PC-3 (cell line): ENCODE measurements around the gene STAG1. TPM values are rescaled to one million over a fixed set of nuclear protein-coding genes. Genes with fewer than 3 reads are reported as not detected.
"Not testable (repeated sequence)": the region's sequence is repeated elsewhere in the genome, so short reads cannot be mapped to it uniquely, and the experiment has no call there.

Experiments
- ATAC-seq: fragments of 200-7000 bp; cut with Tn5 transposase; 2 replicates; pipeline ENCODE4 v1.9.1; 2020; ENCODE audit warnings: mild to moderate bottlenecking, moderate library complexity
- BruUV-seq: library from RNA; stranded (reverse); fragments of 400-500 nt; replicated peaks from 2 replicates; lab custom pipeline; 2021; lab: Mats Ljungman, UMichigan
- CTCF ChIA-PET: fragments of 300-600 bp; sonication (Branson Sonifier 250); formaldehyde crosslinking; loops from one replicate; lab custom pipeline; 2022; ENCODE audit warnings: antibody characterized with exemption; lab: Charles Lee
- POLR2A ChIA-PET: fragments of 300-600 bp; sonication (Branson Sonifier 250); formaldehyde crosslinking; loops from one replicate; lab custom pipeline; 2022; ENCODE audit warnings: antibody characterized with exemption; ENCODE audit not compliant: unreplicated experiment; lab: Charles Lee
- DNase-seq: peaks from one replicate; pipeline ENCODE4 v3.0.0-alpha.2; 2015
- H2AFZ ChIP-seq: fragments of 300-600 bp; sonication (generic); 2 replicates; pipeline ENCODE4 v1.6.0; 2016; ENCODE audit warnings: antibody characterized with exemption, low read length
- H3F3A ChIP-seq: fragments of 300-600 bp; sonication (generic); one replicate; pipeline ENCODE4 v1.6.0; 2017; ENCODE audit warnings: antibody characterized with exemption, low read length, control low read depth, mild to moderate bottlenecking; ENCODE audit not compliant: unreplicated experiment
- H3K27ac ChIP-seq: fragments of 300-600 bp; sonication (generic); 2 replicates; pipeline ENCODE4 v1.5.1; 2016; ENCODE audit warnings: mild to moderate bottlenecking, low read length
- H3K27me3 ChIP-seq: fragments of 300-600 bp; sonication (generic); 2 replicates; pipeline ENCODE4 v1.6.1; 2016; ENCODE audit warnings: low read length, mixed read lengths
- H3K36me3 ChIP-seq: fragments of 300-600 bp; sonication (generic); 2 replicates; pipeline ENCODE4 v1.6.1; 2016; ENCODE audit warnings: low read depth, mixed run types, low read length, mixed read lengths
- H3K4me1 ChIP-seq: fragments of 300-600 bp; sonication (generic); 2 replicates; pipeline ENCODE4 v1.5.1; 2016; ENCODE audit warnings: low read length; ENCODE audit not compliant: insufficient read depth
- H3K4me2 ChIP-seq: fragments of 300-600 bp; sonication (generic); 2 replicates; pipeline ENCODE4 v1.6.0; 2016; ENCODE audit warnings: low read length
- H3K4me3 ChIP-seq: fragments of 300-600 bp; sonication (generic); 2 replicates; pipeline ENCODE4 v1.5.1; 2016; ENCODE audit warnings: mild to moderate bottlenecking, low read length, mixed read lengths
- H3K79me2 ChIP-seq: fragments of 300-600 bp; sonication (generic); 2 replicates; pipeline ENCODE4 v1.6.1; 2017; ENCODE audit warnings: low read length, mixed read lengths
- H3K9ac ChIP-seq: fragments of 300-600 bp; sonication (generic); 2 replicates; pipeline ENCODE4 v1.6.0; 2016; ENCODE audit warnings: mild to moderate bottlenecking, low read length
- H3K9me2 ChIP-seq: fragments of 300-600 bp; sonication (generic); replicated peaks from 2 replicates; pipeline ENCODE4 v1.6.1; 2016; ENCODE audit warnings: mixed run types, low read length, mixed read lengths
- H3K9me3 ChIP-seq: fragments of 300-600 bp; sonication (generic); 2 replicates; pipeline ENCODE4 v1.6.1; 2016; ENCODE audit warnings: low read length, mixed read lengths
- H4K20me1 ChIP-seq: fragments of 300-600 bp; sonication (generic); 2 replicates; pipeline ENCODE4 v1.6.1; 2016; ENCODE audit warnings: low read length, mixed read lengths
- CTCF ChIP-seq: fragments of 300-600 bp; sonication (generic); conservative IDR thresholded peaks from 2 replicates; pipeline ENCODE4 v1.5.1; 2017; ENCODE audit warnings: antibody characterized with exemption, low read depth, mild to moderate bottlenecking, low read length
- EZH2 ChIP-seq: fragments of 300-600 bp; sonication (generic); IDR thresholded peaks from one replicate; pipeline ENCODE4 v1.6.1; 2017; ENCODE audit warnings: antibody characterized with exemption, mild to moderate bottlenecking, low read length; ENCODE audit not compliant: unreplicated experiment
- EZH2phosphoT487 ChIP-seq: fragments of 300-600 bp; sonication (generic); IDR thresholded peaks from 2 replicates; pipeline ENCODE4 v1.6.1; 2018; ENCODE audit warnings: mild to moderate bottlenecking, antibody characterized with exemption, low read length, borderline replicate concordance
- intact Hi-C: fragments of 100-400 bp; cut with micrococcal nuclease; formaldehyde crosslinking; loops from 2 replicates; pipeline ENCODE4 v1.9.0; 2023
- total RNA-seq: library from RNA; depleted of rRNA; stranded (reverse); fragments of >200 nt; gene quantifications from 2 replicates; pipeline ENCODE4 v1.2.3, GENCODE V29; 2014

Gene STAG1
- total RNA-seq, 1 experiment from 2014 or later, result 14.6 TPM

DNA sequence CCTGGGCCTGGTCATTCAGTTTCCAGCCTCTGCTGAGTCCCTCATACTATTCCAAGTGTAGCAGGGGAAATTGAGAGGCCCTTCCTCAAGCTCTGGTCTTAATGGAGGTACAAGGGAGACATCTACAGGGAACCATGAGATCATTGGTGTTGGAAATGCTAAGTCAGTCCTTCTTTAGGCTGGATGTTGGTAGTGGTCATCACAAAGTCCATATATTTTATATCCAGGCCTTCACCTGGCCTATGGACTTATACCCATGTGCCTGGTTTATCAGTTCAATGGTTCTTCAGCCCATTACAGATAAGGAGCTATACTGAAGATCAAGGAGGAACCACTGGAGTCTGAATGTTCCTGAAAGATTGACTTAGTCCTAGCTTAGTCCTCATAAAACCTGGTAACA is 135.0 kb downstream of the STAG1 start:
- DNase-seq, result no peak
- Histone ChIP-seq H3K27ac (no peak overlapping the region), H4K20me1 (no peaks in the 10 kb centered on the region), H3F3A (no peaks in the 10 kb centered on the region), H3K4me1 (peaks cover 6% of the 10 kb centered on the region), H3K4me2 (no peak overlapping the region), H3K9ac (no peak overlapping the region), H3K4me3 (no peak overlapping the region), H3K79me2 (no peaks in the 10 kb centered on the region), H3K27me3 (no peaks in the 10 kb centered on the region), H3K36me3 (no peaks in the 10 kb centered on the region), H3K9me3 (no peaks in the 10 kb centered on the region), H2AFZ (no peak overlapping the region), H3K9me2 (no peaks in the 10 kb centered on the region)
- TF ChIP-seq EZH2phosphoT487, result no peak
- TF ChIP-seq CTCF, result no peak
- TF ChIP-seq EZH2, result no peak
- ChIA-PET POLR2A (no interaction called here), CTCF (no interaction called here)
- no peak for ATAC-seq
- intact Hi-C loops, result no loop called here
- BruUV-seq, result no TSS peak

DNA sequence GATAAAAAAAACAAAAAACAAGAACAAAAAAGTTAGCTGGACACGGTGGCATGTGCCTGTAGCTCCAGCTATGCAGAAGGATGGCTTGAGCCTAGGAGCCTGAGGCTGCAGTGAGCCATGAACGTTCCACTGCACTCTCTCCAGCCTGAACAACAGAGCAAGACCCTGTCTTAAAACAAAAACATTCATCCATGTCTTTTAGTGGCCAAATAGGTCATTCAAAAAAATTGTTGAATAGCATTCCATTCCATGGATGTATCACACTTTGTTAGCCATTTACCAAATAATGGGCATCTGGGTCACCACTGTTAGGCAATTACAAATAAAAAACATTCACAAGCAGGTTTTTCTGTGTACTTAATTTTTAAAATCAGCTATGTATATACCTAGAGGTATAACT is 139.7 kb downstream of the STAG1 start:
- ChIA-PET POLR2A (no interaction called here), CTCF (no interaction called here)
- no peak overlapping the region for H3K4me3 ChIP-seq
- H3K4me1 ChIP-seq, result no peaks in the 10 kb centered on the region
- no peak overlapping the region for H3K27ac ChIP-seq
- H3K4me2 ChIP-seq, result no peak overlapping the region
- H3K27me3 ChIP-seq, result no peaks in the 10 kb centered on the region
- no peak for ATAC-seq
- DNase-seq, result no peak
- H3K9me3 ChIP-seq, result no peaks in the 10 kb centered on the region
- no peak overlapping the region for H2AFZ ChIP-seq
- no TSS peak for BruUV-seq
- H3K36me3 ChIP-seq, result no peaks in the 10 kb centered on the region
- no peaks in the 10 kb centered on the region for H4K20me1 ChIP-seq
- intact Hi-C loops, result no loop called here
- no peaks in the 10 kb centered on the region for H3F3A ChIP-seq
- H3K9me2 ChIP-seq, result no peaks in the 10 kb centered on the region
- no peaks in the 10 kb centered on the region for H3K79me2 ChIP-seq
- no peak overlapping the region for H3K9ac ChIP-seq
- TF ChIP-seq EZH2 (no peak), CTCF (no peak), EZH2phosphoT487 (no peak)

GRCh38 chr3:136606990-136607389 is 145.2 kb downstream of the STAG1 start:
- BruUV-seq, result no TSS peak
- Histone ChIP-seq H2AFZ (no peak overlapping the region), H3K27ac (no peak overlapping the region), H3K4me1 (0 out of 2 replicates have a peak, but pooled peaks cover 5% of the 10 kb centered on the region), H3K79me2 (no peaks in the 10 kb centered on the region), H3K4me2 (no peak overlapping the region), H3F3A (no peaks in the 10 kb centered on the region), H3K4me3 (no peak overlapping the region), H3K9me2 (no peaks in the 10 kb centered on the region), H4K20me1 (no peaks in the 10 kb centered on the region), H3K36me3 (no peaks in the 10 kb centered on the region), H3K27me3 (no peaks in the 10 kb centered on the region), H3K9ac (no peak overlapping the region), H3K9me3 (no peaks in the 10 kb centered on the region)
- no peak for TF ChIP-seq EZH2phosphoT487
- no peak for TF ChIP-seq EZH2
- TF ChIP-seq CTCF, result no peak
- ATAC-seq (no peak), DNase-seq (no peak)
- POLR2A ChIA-PET, result no interaction called here
- CTCF ChIA-PET, result no interaction called here
- intact Hi-C loops, result no loop called here

DNA sequence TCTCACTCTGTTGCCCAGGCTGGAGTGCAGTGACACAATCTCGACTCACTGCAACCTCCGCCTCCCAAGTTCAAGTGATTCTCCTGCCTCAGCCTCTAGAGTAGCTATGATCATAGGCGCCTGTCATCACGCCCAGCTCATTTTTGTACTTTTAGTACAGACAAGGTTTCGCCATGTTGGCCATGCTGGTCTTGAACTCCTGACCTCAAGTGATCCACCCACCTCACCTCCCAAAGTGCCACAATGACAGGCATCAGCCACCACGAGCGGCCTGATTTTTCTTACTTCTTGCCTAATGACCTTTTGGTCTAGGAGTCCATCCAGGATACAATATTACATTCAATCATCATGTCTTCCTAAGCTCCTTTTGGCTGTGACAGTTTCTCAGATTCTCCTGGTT is 146.0 kb downstream of the STAG1 start:
- H3K79me2 ChIP-seq, H3K36me3 ChIP-seq, H3K27ac ChIP-seq, ATAC-seq, H3F3A ChIP-seq, BruUV-seq, H3K9me3 ChIP-seq, H3K4me1 ChIP-seq, H4K20me1 ChIP-seq, H3K9ac ChIP-seq, intact Hi-C loops, H3K27me3 ChIP-seq, H2AFZ ChIP-seq, DNase-seq, H3K4me3 ChIP-seq, H3K4me2 ChIP-seq, POLR2A ChIA-PET, H3K9me2 ChIP-seq, CTCF ChIA-PET: not testable (repeated sequence)
